ENCODE results near the gene GRK2. TPM values are rescaled to one million over a fixed set of nuclear protein-coding genes. Genes with fewer than 3 reads are reported as not detected.
A peak's percentile ranks its signal among the peaks of the same experiment; 100 is the strongest.

Gene GRK2
- total RNA-seq, 1 experiment from 2014 or later = 48.1 TPM

DNA sequence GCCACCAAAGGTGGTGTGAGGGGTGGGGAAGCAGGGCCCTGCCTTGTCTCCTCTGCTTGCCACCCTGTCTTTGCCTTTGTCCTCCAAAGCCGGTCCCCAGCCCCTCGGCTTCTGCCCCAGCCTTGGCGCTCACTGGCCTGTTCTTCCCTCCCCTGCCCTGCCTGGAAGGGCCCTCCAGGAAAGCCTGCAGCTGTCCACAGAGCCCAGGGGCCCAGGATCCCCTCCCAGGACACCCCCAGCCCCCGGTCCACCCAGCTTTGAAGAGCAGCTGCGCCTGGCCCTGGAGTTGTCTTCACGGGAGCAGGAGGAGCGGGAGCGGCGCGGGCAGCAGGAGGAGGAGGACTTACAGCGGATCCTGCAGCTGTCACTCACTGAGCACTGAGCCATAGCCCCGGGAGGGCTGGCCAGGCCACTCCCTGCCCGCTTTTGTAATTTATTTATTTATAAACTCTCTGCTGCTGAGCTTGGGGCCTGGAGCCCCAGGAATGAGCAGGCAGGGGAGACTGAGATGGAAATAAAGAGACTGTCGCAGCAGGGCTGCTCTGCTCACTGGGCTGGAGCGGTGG is 35.8 kb downstream of the GRK2 start:
- TF ChIP-seq, protein P1, sequence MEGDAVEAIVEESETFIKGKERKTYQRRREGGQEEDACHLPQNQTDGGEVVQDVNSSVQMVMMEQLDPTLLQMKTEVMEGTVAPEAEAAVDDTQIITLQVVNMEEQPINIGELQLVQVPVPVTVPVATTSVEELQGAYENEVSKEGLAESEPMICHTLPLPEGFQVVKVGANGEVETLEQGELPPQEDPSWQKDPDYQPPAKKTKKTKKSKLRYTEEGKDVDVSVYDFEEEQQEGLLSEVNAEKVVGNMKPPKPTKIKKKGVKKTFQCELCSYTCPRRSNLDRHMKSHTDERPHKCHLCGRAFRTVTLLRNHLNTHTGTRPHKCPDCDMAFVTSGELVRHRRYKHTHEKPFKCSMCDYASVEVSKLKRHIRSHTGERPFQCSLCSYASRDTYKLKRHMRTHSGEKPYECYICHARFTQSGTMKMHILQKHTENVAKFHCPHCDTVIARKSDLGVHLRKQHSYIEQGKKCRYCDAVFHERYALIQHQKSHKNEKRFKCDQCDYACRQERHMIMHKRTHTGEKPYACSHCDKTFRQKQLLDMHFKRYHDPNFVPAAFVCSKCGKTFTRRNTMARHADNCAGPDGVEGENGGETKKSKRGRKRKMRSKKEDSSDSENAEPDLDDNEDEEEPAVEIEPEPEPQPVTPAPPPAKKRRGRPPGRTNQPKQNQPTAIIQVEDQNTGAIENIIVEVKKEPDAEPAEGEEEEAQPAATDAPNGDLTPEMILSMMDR (IDR thresholded peaks at IDR 0.05; ENCODE audit: unreplicated experiment) = no peak
- POLR2A ChIA-PET = interaction anchor here (0.7 to 5.7 kb wide), 10 partner anchors 9 to 351 kb away, joined by 3 to 107 read pairs (median 10); partner anchors contain the start of genes ANKRD13D, GRK2, RAD9A and RHOD
- peaks cover 36% of the 10 kb centered on the region for H3K36me3 Mint-ChIP-seq (ENCODE audit: insufficient read depth, unreplicated experiment)
- intact Hi-C loops (cut with micrococcal nuclease) = loop anchor here (2.0 kb wide), 1 partner anchor 15 kb away; no protein-coding TSS in a partner anchor
- no TSS peak for BruUV-seq (replicated peaks)
- CTCF ChIA-PET = interaction anchor here (1.2 to 2.3 kb wide), 2 partner anchors 15 to 39 kb away, joined by 5 to 8 read pairs; no protein-coding TSS in a partner anchor
- no peak overlapping the region for H3K27ac Mint-ChIP-seq (ENCODE audit: low read depth, unreplicated experiment)
- peak overlapping the region; percentile 70 for H3K4me3 Mint-ChIP-seq (ENCODE audit: unreplicated experiment)
- no peaks in the 10 kb centered on the region for H3K27me3 Mint-ChIP-seq (ENCODE audit: insufficient read depth, unreplicated experiment)
- H3K4me1 Mint-ChIP-seq (ENCODE audit: insufficient read depth, unreplicated experiment) = peaks cover 11% of the 10 kb centered on the region
- H3K9me3 Mint-ChIP-seq (ENCODE audit: unreplicated experiment) = peaks cover 1% of the 10 kb centered on the region
- peak; percentile 78 for DNase-seq (ENCODE audit: unreplicated experiment)

DNA sequence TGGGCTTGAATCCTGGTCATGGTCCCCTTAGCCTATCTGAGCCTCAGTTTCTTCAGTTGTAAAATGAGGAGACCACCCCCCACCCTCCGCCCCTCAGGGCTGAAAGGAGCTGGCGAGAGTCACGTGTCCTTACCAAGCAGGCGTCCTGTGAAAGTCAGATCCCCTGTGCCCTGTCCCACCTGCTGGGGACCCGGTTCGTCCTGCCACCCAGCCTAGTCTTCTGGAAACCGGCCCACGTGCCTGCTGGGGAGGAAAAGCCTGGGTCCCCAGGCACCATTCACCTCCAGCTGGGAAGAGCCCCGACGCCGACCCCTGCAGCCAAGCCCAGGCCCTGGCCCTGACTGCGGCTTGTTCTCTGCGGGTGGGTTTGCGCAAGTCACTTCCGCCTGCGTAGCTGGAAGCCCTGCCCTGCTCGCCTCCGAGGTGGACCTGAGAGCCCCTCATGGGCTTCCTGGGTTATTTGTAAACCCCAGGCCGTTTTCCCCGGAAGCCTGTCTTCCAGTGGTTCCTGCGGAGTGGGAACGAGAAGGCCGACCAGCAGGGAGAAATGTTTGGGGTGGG is 36.4 kb downstream of the GRK2 start:
- CTCF ChIA-PET = interaction anchor here (0.6 to 1.8 kb wide), 5 partner anchors 15 to 108 kb away, joined by 3 to 5 read pairs (median 4); no protein-coding TSS in a partner anchor
- POLR2A ChIA-PET = interaction anchor here (0.6 to 5.7 kb wide), 16 partner anchors 10 to 352 kb away, joined by 3 to 107 read pairs (median 6); partner anchors contain the start of genes ANKRD13D, GRK2, PPP1CA and RAD9A
- BruUV-seq (replicated peaks) = no TSS peak
- peak overlapping the region; percentile 23 for H3K27ac Mint-ChIP-seq (ENCODE audit: low read depth, unreplicated experiment)
- H3K27me3 Mint-ChIP-seq (ENCODE audit: insufficient read depth, unreplicated experiment) = no peaks in the 10 kb centered on the region
- peaks cover 36% of the 10 kb centered on the region for H3K36me3 Mint-ChIP-seq (ENCODE audit: insufficient read depth, unreplicated experiment)
- intact Hi-C loops (cut with micrococcal nuclease) = loop anchor here (2.0 kb wide), 1 partner anchor 14 kb away; no protein-coding TSS in a partner anchor
- DNase-seq (ENCODE audit: unreplicated experiment) = peak; percentile 66
- H3K4me3 Mint-ChIP-seq (ENCODE audit: unreplicated experiment) = peak overlapping the region; percentile 70
- no peaks in the 10 kb centered on the region for H3K9me3 Mint-ChIP-seq (ENCODE audit: unreplicated experiment)
- TF ChIP-seq, protein P1 (IDR thresholded peaks at IDR 0.05; ENCODE audit: unreplicated experiment) = no peak
- peaks cover 11% of the 10 kb centered on the region for H3K4me1 Mint-ChIP-seq (ENCODE audit: insufficient read depth, unreplicated experiment)

DNA sequence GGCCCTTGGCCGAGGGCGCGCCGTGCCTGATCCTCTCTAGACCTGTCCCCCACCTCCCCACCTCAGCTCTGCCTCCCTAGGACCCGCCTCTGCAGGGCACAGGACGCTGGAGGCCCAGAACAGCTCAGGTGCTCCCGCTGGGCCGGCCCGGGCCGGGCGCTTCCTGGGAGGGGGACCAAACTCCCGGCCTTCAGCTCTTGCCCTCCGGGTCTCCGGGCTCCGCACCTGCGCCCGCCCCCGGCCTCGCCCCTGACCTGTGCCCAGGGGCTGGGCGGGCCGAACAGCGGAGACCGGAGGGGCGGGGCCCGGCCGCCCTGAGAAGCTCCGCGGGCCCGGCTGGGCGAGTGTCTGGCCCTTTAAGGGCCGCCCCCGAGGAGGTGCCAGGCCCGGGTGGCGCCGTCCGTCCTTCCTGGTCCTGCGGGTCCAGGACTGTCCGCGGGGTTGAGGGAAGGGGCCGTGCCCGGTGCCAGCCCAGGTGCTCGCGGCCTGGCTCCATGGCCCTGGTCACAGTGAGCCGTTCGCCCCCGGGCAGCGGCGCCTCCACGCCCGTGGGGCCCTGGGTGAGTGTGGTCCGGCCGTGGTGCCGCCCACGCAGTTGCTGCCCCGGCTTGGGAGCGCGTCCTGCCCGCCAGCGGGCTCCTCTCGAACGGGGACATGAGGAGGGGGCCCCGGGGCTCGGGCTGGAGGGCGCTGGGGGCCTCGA is 37.0 kb downstream of the GRK2 start, which contains the start of gene SSH3:
SSH3 (plus strand) TSS at position 399 of the 703 bp plus-strand sequence; CDS start at position 495, 96 bp downstream.
- peaks cover 34% of the 10 kb centered on the region for H3K36me3 Mint-ChIP-seq (ENCODE audit: insufficient read depth, unreplicated experiment)
- TF ChIP-seq, protein P1 (IDR thresholded peaks at IDR 0.05; ENCODE audit: unreplicated experiment) = no peak
- H3K27ac Mint-ChIP-seq (ENCODE audit: low read depth, unreplicated experiment) = peak within 1 kb of the TSS; percentile 23
- H3K9me3 Mint-ChIP-seq (ENCODE audit: unreplicated experiment) = no peaks in the 10 kb centered on the region
- CTCF ChIA-PET = interaction anchor here (0.6 to 1.8 kb wide), 6 partner anchors 10 to 108 kb away, joined by 3 to 5 read pairs (median 4); no protein-coding TSS in a partner anchor
- peak; percentile 81 for DNase-seq (ENCODE audit: unreplicated experiment)
- intact Hi-C loops (cut with micrococcal nuclease) = loop anchor here (2.0 kb wide), 1 partner anchor 14 kb away; no protein-coding TSS in a partner anchor
- POLR2A ChIA-PET = interaction anchor here (0.6 to 5.7 kb wide), 19 partner anchors 11 to 743 kb away, joined by 3 to 107 read pairs (median 4); partner anchors contain the start of genes ANKRD13D, GRK2, PPP1CA and RAD9A
- peak within 1 kb of the TSS; percentile 70 for H3K4me3 Mint-ChIP-seq (ENCODE audit: unreplicated experiment)
- peaks cover 11% of the 10 kb centered on the region for H3K4me1 Mint-ChIP-seq (ENCODE audit: insufficient read depth, unreplicated experiment)
- no TSS peak for BruUV-seq (replicated peaks)
- H3K27me3 Mint-ChIP-seq (ENCODE audit: insufficient read depth, unreplicated experiment) = no peaks in the 10 kb centered on the region

Data from MCF 10A (cell line).